ENCODE data around the gene MRPL14. TPM values are rescaled to one million over a fixed set of nuclear protein-coding genes. Genes with fewer than 3 reads are reported as not detected.
A peak's percentile ranks its signal among the peaks of the same experiment; 100 is the strongest.

The MRPL14 gene
- total RNA-seq, 2 experiments from 2014 or later: 10.4 to 11.5 TPM

- POLR2A ChIA-PET: no interaction called here
- peaks cover 33% of the 10 kb centered on the region for H3K36me3 Mint-ChIP-seq (ENCODE audit: low read depth)
- peaks cover 19% of the 10 kb centered on the region for H3K36me3 ChIP-seq (ENCODE audit: insufficient read depth, low read length)
These were observed 24.3 kb upstream of the MRPL14 start for GRCh38 chr6:44151348-44152108.

GRCh38 chr6:44150317-44150917 is 23.2 kb upstream of the MRPL14 start:
- Histone ChIP-seq H3K4me1 (ENCODE audit: insufficient read depth, low read length) (peaks cover 16% of the 10 kb centered on the region), H3K36me3 (ENCODE audit: insufficient read depth, low read length) (peaks cover 24% of the 10 kb centered on the region), H3K9me3 (ENCODE audit: control insufficient read depth in 1 of 2, insufficient read depth in 1 of 2, low read length in 2 of 2) (no peaks in the 10 kb centered on the region), H3K27ac (ENCODE audit: low read depth in 1 of 2, low read length in 2 of 2) (no peak overlapping the region), H3K4me3 (ENCODE audit: low read length) (no peak overlapping the region), H3K27me3 (ENCODE audit: control insufficient read depth in 1 of 2, insufficient read depth in 2 of 2, low read length in 2 of 2) (no peaks in the 10 kb centered on the region)
- intact Hi-C loops (cut with DNase I, micrococcal nuclease): no loop called here
- Mint-ChIP-seq H3K4me3 (no peak overlapping the region), H3K36me3 (ENCODE audit: low read depth) (peaks cover 40% of the 10 kb centered on the region), H3K9me3 (no peaks in the 10 kb centered on the region), H3K4me1 (ENCODE audit: low read depth) (peaks cover 4% of the 10 kb centered on the region), H3K27ac (no peak overlapping the region), H3K27me3 (no peaks in the 10 kb centered on the region)
- CTCF ChIA-PET: interaction anchor here (2.1 kb wide), 1 partner anchor 20 kb away, joined by 9 read pairs; no protein-coding TSS in a partner anchor
- no peak for ATAC-seq (ENCODE audit: poor library complexity)
- peak in 1 of 14 experiments; percentile 14 for DNase-seq
- TF ChIP-seq CTCF (IDR thresholded peaks at IDR 0.05): no peak
- POLR2A ChIA-PET: no interaction called here

More at GRCh38 chr6:44151348-44152108, 24.3 kb upstream of the MRPL14 start:
- Mint-ChIP-seq H3K27me3 (no peaks in the 10 kb centered on the region), H3K4me3 (no peak overlapping the region), H3K4me1 (ENCODE audit: low read depth) (peaks cover 4% of the 10 kb centered on the region), H3K27ac (no peak overlapping the region), H3K9me3 (no peaks in the 10 kb centered on the region)
- DNase-seq (peak; percentile 64 to 88 (median 76)), ATAC-seq (ENCODE audit: poor library complexity) (peak; percentile 92)
- Histone ChIP-seq H3K27ac (ENCODE audit: low read depth in 1 of 2, low read length in 2 of 2) (no peak overlapping the region), H3K27me3 (ENCODE audit: control insufficient read depth in 1 of 2, insufficient read depth in 2 of 2, low read length in 2 of 2) (no peaks in the 10 kb centered on the region), H3K9me3 (ENCODE audit: control insufficient read depth in 1 of 2, insufficient read depth in 1 of 2, low read length in 2 of 2) (no peaks in the 10 kb centered on the region), H3K4me3 (ENCODE audit: low read length) (no peak overlapping the region), H3K4me1 (ENCODE audit: insufficient read depth, low read length) (peaks cover 16% of the 10 kb centered on the region)
- TF ChIP-seq CTCF (IDR thresholded peaks at IDR 0.05): peak; percentile 98
- intact Hi-C loops (cut with DNase I, micrococcal nuclease): loop anchor here (1.0 to 2.0 kb wide), 4 partner anchors 23 to 187 kb away; no protein-coding TSS in a partner anchor
- CTCF ChIA-PET: interaction anchor here (1.2 to 2.1 kb wide), 4 partner anchors 22 to 55 kb away, joined by 3 to 9 read pairs (median 6); no protein-coding TSS in a partner anchor

- CTCF ChIA-PET: interaction anchor here (0.6 kb wide), 1 partner anchor 53 kb away, joined by 3 read pairs; no protein-coding TSS in a partner anchor
- peaks cover 25% of the 10 kb centered on the region for H3K36me3 ChIP-seq (ENCODE audit: insufficient read depth, low read length)
- no peak overlapping the region for H3K27ac Mint-ChIP-seq
- no peak overlapping the region for H3K27ac ChIP-seq (ENCODE audit: low read depth in 1 of 2, low read length in 2 of 2)
- H3K4me3 ChIP-seq (ENCODE audit: low read length): no peak overlapping the region
- H3K9me3 Mint-ChIP-seq: no peaks in the 10 kb centered on the region
- no peaks in the 10 kb centered on the region for H3K9me3 ChIP-seq (ENCODE audit: control insufficient read depth in 1 of 2, insufficient read depth in 1 of 2, low read length in 2 of 2)
- no peaks in the 10 kb centered on the region for H3K27me3 ChIP-seq (ENCODE audit: control insufficient read depth in 1 of 2, insufficient read depth in 2 of 2, low read length in 2 of 2)
- ATAC-seq (ENCODE audit: poor library complexity) (no peak), DNase-seq (no peak)
- no peaks in the 10 kb centered on the region for H3K27me3 Mint-ChIP-seq
- intact Hi-C loops (cut with DNase I, micrococcal nuclease): no loop called here
- TF ChIP-seq CTCF (IDR thresholded peaks at IDR 0.05): no peak
- H3K4me3 Mint-ChIP-seq: no peak overlapping the region
- POLR2A ChIA-PET: interaction anchor here (0.6 kb wide), 1 partner anchor 18 kb away, joined by 3 read pairs; no protein-coding TSS in a partner anchor
- H3K4me1 ChIP-seq (ENCODE audit: insufficient read depth, low read length): peaks cover 11% of the 10 kb centered on the region
- peaks cover 41% of the 10 kb centered on the region for H3K36me3 Mint-ChIP-seq (ENCODE audit: low read depth)
- peaks cover 4% of the 10 kb centered on the region for H3K4me1 Mint-ChIP-seq (ENCODE audit: low read depth)
These were observed 22.2 kb upstream of the MRPL14 start for GRCh38 chr6:44149369-44150012.
